ENCODE measurements around the gene GRB2. TPM values are rescaled to one million over a fixed set of nuclear protein-coding genes. Genes with fewer than 3 reads are reported as not detected.
A peak's percentile ranks its signal among the peaks of the same experiment; 100 is the strongest.
"Not testable (repeated sequence)": the region's sequence is repeated elsewhere in the genome, so short reads cannot be mapped to it uniquely, and the experiment has no call there.

The GRB2 gene
- 113 and 118 TPM in 2 replicates for total RNA-seq (2014; rRNA removed; shearing (Covaris generic); ENCODE audit: low replicate concordance)

DNA sequence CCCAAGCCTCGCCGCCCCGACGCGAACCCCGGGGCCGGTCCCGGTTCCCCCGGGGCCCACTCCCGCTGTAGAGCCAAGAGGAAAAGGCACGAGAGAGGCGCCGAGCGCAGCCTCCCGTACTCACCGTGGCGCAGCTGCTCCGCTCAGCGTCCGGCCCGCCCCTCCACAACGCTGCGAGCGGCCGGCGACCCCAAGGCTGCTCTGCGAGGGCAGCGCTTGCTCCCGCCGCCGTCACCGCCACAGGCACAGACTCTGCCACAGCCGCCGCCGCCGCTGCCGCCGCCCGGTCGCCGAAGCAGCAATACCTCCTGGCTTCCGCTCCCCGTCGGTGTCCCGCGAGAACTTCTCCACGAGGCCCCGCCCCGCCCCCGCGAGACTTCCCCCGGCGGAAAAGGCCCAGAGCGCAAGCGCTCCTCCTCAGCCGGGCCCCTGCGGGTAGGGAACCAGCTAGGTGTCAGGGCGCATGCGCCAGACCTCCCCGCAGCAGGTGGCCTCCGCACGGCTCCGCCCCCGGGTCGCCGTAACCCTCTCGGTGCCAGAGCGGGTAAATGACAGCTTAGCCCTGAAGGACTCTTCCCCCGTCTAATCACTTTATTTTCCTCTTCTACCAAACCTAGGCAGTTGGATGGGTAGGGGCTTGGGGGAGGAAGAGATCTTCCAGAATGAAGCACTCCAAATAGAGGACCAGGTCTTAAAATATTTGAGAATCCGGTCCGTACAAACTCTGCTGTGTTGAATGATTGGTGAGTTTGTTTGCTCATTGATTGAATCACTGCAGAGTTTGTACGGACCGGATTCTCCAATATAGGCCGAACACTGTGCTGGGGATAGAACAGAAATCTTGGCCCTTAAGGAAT lies at the start of gene GRB2:
Gene GRB2 (minus strand): TSS at position 314 of the 857 bp plus-strand sequence. CDS start 12,050 bp downstream, outside the sequence.
- DNase-seq (ENCODE audit: low read depth): peak; percentile 86
- in situ Hi-C loops (cut with HindIII; ENCODE audit: low pct_unique_long_range_greater_than_20kb, low sequenced_read_pairs): no loop called here

DNA sequence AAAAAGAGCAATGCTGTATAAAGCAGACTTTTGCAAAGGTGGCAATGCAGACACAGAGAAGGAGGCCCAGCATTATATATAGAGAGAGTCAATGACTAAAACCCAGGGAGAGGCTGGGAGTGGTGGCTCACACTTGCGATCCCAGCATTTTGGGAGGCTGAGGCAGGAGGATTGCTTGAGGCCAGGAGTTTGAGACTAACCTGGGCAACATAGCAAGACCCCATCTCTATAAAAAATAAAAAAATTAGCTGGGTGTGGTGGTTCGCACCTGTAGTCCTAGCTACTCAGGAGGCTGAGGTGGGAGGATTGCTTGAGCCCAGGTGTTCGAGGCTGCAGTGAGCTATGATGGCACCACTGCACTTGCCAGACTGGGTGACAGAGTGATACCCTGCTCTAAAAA lies 49.2 kb upstream of the GRB2 start:
- DNase-seq (ENCODE audit: low read depth); in situ Hi-C loops (cut with HindIII; ENCODE audit: low pct_unique_long_range_greater_than_20kb, low sequenced_read_pairs): not testable (repeated sequence)

DNA sequence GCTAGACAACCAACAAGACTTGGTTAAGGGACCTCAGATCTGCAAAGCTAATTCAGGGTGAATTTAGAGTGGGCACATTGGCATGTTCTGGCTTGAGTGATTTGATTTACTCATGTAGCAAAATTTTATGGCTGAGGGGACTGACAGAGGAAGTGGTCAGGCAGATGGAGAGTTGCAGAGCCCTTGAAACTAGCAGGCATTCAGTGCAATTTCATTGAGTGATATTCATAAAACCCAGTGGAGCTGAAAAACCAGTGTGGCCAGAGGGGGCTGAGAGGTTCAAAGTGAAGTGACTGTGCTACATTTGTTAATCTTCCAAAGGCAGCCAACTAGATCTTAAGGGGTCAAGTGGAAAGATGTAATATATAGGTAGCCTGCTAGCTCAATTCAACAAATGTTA lies 48.7 kb upstream of the GRB2 start:
- in situ Hi-C loops (cut with HindIII; ENCODE audit: low pct_unique_long_range_greater_than_20kb, low sequenced_read_pairs): no loop called here
- peak; percentile 92 for DNase-seq (ENCODE audit: low read depth)

DNA sequence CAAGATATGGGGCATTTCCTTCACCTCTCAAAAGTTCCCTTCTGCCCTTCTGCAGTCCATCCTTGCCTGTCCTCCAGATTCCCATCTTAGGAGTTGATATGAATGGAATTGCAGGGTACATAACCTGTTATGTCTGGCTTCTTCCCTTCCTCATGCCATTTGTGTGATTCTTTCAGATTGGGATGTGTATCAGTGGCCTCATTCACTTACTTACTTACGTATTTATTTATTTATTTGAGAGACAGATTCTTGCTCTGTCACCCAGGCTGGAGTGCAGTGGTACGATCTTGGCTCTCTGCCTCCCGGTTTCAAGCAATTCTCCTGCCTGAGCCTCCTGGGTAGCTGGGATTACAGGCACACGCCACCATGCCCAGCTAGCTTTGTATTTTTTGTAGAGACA lies 44.8 kb upstream of the GRB2 start:
- DNase-seq (ENCODE audit: low read depth): no peak
- in situ Hi-C loops (cut with HindIII; ENCODE audit: low pct_unique_long_range_greater_than_20kb, low sequenced_read_pairs): no loop called here

DNA sequence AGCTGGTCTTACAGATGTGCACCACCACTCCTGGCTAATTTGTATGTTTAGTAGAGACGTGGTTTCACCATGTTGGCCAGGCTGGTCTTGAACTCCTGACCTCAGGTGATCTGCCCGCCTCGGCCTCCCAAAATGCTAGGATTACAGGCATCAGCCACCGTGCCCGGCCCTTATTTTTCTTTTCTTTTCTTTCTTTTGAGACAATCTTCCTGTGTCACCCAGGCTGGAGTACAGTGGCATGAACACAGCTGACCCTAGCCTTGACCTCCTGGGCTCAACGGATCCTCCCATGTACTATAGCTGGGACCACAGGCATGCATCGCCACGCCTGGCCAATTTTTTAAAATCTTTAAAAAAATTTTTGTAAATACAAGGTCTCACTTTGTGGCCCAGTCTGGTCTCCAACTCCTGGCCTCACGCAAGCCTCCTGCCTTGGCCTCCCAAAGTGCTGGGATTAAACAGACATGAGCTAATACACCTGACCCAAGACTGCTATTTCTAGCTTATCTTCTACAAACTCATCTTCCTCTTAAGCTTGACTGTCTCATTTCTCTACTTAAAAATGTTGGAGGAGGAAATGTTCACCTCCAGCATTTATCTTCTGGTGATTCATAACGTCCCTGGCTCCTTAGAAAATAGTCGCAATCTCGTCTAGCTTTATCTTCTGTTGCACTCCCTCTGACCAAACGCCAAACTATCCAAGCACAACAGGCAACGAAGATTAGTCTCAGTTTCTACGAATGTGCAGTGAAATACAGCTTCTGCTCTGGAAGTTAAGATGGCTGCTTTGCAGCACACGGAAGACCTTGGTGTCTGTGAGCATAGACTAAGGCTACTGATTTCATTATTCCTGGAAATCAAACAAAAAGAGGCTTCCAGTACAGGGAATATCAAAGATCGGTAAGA lies 42.7 kb upstream of the GRB2 start:
- no peak for DNase-seq (ENCODE audit: low read depth)
- in situ Hi-C loops (cut with HindIII; ENCODE audit: low pct_unique_long_range_greater_than_20kb, low sequenced_read_pairs): no loop called here

DNA sequence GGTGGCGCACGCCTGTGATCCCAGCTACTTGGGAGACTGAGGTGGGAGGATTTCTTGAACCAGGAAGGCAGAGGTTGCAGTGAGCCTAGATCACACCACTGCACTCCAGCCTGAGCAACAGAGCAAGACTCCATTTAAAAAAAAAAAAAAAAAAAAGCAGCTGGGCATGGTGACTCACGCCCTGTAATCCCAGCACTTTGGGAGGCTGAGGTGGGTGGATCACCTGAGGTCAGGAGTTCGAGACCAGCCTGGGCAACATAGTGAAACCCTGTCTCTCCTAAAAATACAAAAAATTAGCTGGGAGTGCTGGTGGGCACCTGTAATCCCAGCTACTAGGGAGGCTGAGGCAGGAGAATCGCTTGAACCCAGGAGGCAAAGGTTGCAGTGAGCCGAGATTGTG lies 40.4 kb upstream of the GRB2 start:
- in situ Hi-C loops (cut with HindIII; ENCODE audit: low pct_unique_long_range_greater_than_20kb, low sequenced_read_pairs); DNase-seq (ENCODE audit: low read depth): not testable (repeated sequence)

DNA sequence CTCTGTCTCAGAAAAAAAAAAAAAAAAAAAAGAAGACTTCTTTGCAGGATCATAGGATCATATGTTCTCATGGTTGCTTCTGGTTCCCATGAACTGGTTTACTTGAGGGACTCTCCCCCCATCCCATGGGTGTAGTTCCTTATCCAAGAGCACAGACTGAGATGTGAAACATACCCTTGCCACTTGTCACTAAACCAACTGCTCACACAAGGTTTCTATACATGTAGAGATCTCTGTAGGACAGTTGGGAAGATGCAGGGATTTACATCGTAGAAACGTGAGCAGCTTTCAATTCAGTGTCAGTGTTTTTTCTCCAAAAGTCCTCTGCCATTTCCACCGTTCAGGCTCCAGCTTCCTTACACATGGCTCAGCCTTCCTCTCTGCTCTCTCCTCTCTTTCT lies 39.8 kb upstream of the GRB2 start:
- in situ Hi-C loops (cut with HindIII; ENCODE audit: low pct_unique_long_range_greater_than_20kb, low sequenced_read_pairs): no loop called here
- no peak for DNase-seq (ENCODE audit: low read depth)

DNA sequence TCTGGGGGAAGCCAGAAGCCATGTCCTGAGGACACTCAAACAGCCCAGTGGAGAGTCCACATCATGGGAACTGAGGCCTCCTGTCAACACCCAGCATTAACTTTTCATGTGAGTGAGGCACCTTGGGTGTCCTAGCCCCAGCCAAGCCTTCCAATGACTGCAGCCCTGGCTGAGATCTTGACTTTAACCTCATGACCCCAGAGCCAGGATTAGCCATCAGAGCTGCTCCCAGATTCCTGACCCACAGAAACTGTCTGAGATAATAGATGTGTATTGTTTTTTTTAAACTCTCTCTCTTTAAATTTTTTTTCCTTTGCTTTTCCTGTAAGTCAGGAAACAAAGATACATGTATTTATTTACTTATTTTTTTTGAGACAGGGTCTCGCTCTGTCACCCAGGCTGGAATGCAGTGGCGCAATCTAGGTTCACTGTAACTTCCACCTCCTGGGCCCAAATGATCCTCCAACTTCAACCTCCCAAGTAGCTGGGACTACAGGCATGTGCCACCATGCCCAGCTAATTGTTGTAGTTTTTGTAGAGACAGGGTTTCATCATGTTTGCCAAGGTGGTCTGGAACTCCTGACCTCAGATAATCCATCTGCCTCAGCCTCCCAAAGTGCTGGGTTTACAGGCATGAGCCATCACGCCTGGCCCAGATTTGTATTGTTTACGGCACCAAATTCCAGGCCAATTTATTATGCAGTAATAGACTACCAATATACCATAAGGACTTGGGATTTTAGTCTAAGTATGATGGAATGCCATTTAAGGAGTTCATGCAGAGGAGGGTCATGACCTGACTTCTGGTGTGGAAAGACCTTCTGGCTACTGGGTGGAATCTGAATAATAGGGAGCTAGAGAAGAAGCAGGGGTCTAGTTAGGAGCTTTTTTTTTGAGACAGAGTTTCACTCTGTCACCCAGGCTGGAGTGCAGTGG lies 37.0 kb upstream of the GRB2 start:
- in situ Hi-C loops (cut with HindIII; ENCODE audit: low pct_unique_long_range_greater_than_20kb, low sequenced_read_pairs): no loop called here
- peak; percentile 83 for DNase-seq (ENCODE audit: low read depth)

DNA sequence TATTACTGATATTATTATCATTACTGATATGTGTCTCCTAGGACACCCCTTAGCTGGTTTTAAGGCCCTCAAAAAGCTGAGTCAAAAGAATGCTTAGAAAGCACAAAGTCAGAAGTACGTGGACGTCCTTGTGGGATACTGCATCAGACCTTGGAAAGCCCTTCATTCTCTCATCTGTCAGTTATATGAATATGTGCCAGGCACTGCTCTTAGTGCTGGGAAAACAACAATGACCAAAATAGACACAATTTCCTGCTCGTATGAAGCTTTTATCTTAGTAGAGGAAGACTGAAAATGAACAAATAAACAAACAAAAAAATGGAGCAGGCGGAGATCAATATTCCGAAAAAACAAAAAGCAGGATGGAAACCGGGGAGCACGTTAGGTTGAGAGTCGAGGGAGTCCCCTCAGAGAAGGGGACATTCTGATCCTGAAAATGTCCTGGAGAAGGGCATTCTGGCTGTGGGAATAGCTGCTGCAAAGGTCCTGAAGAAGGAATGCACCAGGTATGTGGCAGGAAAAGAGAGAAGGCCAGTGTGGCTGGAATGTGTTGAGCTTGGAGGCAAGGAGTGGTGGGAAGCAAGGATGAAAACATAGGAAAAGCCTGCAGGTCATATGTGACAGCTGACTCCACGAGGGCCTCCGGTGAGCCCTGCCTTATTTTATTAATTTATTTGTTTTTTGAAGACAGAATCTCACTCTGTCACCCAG lies 35.4 kb upstream of the GRB2 start:
- in situ Hi-C loops (cut with HindIII; ENCODE audit: low pct_unique_long_range_greater_than_20kb, low sequenced_read_pairs): no loop called here
- no peak for DNase-seq (ENCODE audit: low read depth)

DNA sequence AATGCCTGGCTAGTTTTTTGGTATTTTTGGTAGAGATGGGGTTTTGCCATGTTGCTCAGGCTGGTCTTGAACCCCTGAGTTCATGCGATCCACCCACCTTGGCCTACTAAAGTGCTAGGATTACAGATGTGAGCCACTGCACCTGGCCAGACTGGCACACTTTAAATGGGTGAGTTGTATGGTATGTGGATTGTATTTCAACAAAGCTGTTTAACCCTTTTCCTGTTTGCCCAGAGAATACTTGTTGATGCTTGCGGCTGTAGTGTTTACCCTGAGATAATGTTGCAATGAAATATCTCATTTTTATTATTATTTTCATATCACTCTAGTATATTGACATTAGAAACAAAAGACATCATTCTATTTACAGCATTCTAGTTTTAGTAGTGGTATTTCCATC lies 33.8 kb upstream of the GRB2 start:
- no peak for DNase-seq (ENCODE audit: low read depth)
- in situ Hi-C loops (cut with HindIII; ENCODE audit: low pct_unique_long_range_greater_than_20kb, low sequenced_read_pairs): no loop called here

DNA sequence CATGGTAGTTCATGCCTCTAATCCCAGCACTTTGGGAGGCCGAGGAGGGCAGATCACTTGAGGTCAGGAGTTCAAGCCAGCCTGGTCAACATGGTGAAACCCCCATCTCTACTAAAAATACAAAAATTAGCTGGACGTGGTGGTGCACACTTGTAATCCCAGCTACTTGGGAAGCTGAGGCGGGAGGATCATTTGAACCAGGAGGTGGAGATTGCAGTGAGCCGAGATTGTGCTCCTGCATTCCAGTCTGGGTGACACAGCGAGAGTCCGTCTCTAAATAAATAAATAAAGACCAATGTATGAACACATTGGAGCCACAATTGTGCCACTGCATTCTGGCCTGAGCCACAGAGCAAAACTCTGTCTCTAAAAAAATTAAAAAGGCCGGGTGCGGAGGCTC lies 31.9 kb upstream of the GRB2 start:
- in situ Hi-C loops (cut with HindIII; ENCODE audit: low pct_unique_long_range_greater_than_20kb, low sequenced_read_pairs); DNase-seq (ENCODE audit: low read depth): not testable (repeated sequence)

DNA sequence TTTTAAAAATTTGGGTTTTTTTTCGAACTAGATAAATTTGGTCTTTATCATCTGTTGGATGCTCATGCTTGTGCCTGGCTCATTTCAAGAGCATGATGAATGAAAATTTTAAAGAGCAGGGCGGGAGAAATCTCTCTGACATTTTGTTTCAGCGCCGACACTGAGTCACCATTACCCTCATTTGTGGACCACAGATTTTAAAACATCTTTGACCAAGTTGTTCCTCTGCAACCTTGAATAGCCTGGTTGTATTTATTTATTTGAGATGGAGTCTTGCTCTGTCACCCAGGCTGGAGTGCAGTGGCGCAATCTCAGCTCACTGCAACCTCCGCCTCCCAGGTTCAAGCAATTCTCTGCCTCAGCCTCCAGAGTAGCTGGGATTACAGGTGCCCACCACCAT lies 29.0 kb upstream of the GRB2 start:
- DNase-seq (ENCODE audit: low read depth); in situ Hi-C loops (cut with HindIII; ENCODE audit: low pct_unique_long_range_greater_than_20kb, low sequenced_read_pairs): not testable (repeated sequence)

DNA sequence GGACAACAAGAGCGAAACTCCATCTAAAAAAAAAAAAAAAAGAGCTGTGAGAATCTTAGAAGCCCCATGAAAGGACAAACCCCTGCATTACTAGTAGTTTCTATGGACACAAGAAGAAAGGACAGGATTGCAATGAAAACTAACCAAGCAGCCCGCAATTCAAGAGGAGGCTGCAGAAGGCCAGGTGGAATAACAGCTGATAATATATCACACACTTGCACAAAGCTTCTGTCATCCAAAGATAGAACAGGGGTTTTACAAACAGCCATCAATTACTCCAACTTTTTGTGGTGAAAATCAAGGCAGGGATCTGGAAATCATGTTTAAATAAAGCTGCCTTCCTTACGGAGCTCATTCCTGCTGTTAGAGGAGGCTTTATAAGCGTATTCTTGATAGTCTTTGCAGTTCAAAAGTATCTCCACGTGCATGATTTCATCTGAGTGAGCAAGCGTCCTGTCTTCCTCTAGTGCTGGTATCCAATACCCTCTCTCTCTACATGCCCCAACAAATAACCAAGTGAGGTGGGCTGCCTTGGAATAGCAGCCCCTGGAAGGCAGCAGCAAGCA lies 27.8 kb upstream of the GRB2 start:
- DNase-seq (ENCODE audit: low read depth): no peak
- in situ Hi-C loops (cut with HindIII; ENCODE audit: low pct_unique_long_range_greater_than_20kb, low sequenced_read_pairs): no loop called here

DNA sequence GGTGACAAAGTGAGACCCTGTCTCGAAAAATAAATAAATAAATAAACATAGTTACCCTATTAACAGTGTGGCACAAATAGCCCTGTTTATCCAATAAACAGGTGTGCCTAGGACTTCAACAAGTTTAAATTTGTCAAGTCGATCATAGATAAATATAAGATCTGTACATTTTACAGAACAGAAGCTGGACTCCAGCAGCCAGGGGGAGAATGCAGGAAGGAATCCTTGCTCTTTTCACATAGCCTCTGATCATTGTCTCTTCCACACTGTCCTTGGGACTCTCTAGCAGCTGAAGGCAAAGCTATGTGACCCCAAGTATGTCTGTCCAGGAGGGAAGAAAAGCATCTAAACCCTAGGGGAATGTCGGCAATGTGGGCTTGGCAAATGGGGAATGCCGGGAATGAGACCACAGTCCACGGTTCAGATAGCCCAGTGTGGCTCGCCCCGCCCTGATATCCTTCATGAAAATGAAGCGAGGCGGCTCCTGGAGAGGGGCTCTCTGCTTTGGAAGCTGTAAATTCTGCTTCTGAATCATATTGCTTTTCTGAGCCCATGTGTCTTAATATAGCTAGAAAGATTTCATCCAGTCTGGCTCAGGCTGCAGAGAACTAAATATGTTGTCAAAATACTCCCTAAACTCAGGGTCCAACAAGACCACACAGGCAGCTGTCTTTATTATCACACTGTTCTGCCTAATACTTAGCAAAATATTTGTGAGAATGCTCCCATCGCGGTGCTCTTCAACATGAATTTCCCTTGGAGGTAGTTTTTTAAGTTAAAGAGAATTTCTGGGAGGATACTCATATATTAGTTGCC lies 24.9 kb upstream of the GRB2 start:
- peak; percentile 97 for DNase-seq (ENCODE audit: low read depth)
- in situ Hi-C loops (cut with HindIII; ENCODE audit: low pct_unique_long_range_greater_than_20kb, low sequenced_read_pairs): no loop called here

DNA sequence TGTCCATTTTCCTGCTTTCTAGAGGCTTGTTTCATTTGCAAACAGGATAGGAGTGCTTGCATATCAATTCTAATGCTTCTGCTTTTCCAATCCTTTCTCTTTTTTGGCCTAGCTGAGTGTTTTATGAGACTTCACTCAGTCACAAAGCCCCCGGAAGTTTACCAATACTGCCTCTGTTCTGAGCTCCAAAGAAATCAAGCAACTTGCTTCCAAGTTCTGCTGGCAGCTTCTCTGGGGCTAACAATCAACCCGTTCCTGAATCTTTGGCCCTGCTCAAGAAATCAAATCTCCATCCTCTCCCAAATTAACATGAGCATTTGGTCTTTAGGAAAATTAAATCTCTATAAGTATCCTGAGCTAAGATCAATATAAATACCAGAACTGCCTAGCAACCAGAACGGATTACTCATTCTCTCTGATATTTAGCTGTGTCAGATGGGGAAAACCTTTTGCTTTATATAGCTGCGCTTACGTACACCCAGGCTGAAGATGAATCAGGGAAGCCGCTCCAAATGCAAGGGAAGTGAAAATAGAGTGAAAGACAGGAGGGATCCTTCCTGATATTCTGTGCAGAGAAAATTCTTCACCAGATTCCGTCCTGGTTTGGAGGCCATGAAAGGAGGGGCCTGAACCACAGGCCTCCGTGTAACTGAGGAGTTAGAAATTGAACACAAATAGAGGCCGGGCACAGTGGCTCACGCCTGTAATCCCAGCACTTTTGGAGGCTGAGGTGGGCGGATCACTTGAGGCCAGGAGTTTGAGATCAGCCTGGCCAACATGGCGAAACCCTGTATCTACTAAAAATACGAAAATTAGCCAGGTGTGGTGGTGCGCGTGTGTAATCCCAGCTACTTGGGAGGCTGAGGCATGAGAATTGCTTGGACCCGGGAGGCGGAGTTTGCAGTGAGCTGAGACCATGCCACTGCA lies 23.3 kb upstream of the GRB2 start:
- peak; percentile 88 for DNase-seq (ENCODE audit: low read depth)
- in situ Hi-C loops (cut with HindIII; ENCODE audit: low pct_unique_long_range_greater_than_20kb, low sequenced_read_pairs): no loop called here

DNA sequence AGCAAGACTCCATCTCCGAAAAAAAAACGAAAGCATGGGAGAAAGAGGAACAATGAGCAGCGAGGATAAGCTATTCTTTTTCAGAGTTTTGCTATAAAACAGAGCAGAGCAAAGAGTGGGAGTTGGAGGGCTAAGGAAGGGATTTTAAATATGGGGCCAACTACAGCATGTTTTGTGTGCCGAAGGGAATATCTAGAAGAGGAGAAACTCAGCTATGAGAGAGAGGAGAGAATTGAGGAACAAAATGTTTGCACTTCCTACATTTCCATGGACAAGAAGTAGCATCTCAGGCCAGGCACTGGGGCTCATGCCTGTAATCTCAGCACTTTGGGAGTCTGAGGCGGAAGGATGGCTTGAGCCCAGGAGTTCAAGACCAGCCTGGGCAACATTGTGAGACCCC lies 13.1 kb upstream of the GRB2 start:
- in situ Hi-C loops (cut with HindIII; ENCODE audit: low pct_unique_long_range_greater_than_20kb, low sequenced_read_pairs): no loop called here
- no peak for DNase-seq (ENCODE audit: low read depth)

Data from Caki2 (cell line).